Activated naive CD4-positive, alpha-beta T cell treated with anti-CD3 and anti-CD28 coated beads, Interleukin-2, amount 50 U/mL, for 16 hours (primary cell): ENCODE data around the gene PIP4K2A.
"Not testable (repeated sequence)": the region's sequence is repeated elsewhere in the genome, so short reads cannot be mapped to it uniquely, and the experiment has no call there.

Experiments
- DNase-seq: peaks from one replicate; pipeline ENCODE4 v3.0.0-alpha.2; 2020

PIP4K2A gene

DNA sequence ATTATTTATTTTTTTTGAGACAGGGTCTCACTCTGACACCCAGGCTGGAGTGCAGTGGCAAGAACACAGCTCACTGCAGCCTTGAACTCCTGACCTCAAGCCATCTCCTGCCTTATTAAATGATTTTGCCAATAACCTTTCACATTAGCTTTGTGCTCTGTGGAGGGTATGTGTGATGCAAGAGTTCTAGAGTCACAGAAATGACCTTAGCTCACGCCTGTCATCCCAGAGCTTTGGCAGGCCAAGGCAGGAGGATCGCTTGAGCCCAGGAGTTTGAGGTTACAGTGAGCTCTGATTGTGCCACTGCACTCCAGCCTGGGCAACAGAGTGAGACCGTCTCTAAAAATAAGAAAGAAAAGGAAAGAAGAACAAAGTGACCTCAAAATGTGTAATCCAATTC is 4.3 kb upstream of the PIP4K2A start:
- not testable (repeated sequence) for DNase-seq

DNA sequence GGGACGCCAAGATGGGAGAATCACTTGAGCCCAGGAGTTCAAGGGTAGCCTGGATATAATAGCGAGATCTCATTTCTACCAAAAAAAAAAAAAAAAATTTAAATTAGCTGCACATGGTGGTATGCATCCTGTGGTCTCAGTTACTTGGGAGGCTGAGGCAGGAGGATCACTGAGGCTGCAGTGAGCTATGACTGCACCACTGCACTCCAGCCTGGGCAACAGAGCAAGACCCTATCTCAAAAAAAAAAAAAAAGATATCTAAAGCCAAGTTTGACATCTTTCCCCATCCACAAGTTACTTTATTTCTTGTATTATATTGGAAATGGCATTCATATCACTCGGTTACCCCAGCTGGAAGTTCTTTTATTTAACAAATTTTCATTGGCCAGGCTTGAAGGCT is 3.4 kb upstream of the PIP4K2A start:
- no peak for DNase-seq

DNA sequence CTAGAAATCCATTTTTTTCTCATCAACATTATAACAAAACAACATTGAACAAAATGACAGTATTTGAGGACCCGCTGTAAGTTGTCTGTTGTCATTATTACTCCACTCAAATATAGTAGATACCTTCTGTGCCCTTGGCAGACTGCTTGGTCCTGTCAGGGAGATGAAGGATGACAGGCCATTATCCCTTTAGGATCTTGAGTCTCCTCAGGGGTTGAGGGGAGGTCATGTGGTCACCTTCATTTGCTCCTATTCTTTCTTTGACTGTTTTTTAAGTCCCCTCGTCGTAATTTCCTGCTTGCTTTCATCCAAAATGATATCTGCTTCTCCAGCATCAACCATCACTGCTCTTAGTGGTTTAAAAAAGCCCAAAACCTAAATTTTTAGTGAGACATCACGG is 2.6 kb upstream of the PIP4K2A start:
- DNase-seq = no peak

DNA sequence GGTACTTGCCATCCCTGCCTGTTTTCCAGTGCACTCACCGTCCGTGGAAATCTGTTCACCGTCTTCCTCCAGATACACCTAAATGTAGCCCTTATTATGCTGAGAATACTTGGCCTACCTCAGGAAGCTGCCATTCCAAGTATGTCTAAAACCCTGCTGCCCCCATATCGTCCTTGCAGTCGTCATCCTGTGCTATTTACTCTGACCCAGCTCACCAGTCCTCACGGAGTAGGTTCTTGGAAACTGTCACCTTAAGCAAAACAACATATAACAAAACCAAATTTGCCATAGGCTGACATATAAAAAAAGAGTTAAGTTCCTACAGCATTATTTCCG is 880 bp upstream of the PIP4K2A start:
- DNase-seq = no peak

DNA sequence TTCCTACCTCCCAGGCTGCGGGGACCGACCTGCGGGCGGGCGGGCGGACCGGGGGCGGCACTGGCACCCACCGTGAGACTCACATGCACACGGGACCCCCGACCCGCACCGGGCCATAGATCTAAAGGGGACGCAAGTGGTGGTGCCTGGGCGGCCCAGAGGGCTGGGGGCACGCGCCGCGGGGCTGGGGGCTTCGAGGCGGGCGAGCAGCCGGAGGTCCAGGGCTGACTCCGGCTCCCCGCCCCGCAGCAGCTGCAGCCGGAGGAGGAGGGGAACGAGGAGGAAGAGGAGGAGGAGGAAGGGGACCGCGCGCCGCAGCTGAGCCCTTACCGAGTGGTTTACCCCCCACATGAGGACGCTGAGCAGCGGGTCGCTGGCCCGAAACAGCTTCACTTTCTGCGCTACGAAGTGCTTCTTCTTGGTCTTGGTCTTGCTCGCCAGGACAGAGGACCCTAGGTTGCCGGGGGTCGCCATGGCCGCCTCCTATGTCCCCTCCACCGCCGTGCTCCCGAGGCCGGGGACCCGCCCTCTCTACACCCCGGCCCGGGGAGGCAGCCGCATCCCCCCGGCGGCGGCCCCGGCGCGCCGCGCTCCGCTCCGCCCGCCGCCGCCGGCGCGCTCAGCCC is 412 bp downstream of the PIP4K2A start:
- DNase-seq = peak; percentile 49

DNA sequence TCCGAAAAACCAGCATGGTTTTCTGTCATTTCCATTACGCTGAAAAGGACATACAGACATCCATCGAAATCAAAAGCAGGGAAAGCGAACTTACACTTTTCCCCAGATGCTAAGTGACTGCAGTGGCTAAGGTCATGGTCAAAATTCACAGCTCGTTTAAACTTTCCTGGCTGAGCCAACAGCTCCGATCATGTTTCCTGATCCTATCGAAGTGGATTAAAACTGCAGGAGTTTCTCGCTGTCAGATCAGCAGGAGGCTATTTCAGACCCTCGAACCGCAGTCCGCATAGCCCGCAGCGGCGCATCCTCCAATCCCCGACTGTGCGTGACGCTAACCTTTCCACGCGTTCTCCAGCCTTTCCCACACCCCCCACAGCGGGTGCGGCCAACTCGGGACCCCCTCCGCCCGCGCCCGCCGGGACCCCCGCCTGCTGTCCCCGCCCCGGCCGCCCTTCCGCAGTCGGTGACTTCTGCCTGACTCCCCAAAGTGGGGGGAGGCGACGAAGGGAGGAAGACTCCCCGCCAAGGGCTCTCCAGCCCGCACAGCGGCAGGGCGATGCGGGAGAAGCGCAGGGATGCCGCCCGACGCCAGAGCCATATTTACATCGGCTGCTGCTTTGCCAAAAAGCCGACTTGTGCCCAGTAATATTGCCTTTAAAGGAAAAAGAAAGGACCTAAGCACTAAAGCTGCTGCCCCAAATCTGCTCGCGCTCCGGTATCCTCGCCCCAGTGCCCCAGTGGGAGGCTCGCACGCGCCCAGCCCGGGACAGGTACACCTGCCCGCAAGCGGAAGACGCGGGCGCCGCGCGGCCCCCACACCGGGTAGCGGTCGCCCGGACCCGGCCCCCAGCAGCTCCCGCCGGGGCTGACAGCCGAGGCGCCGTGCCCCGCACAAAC is 1.2 kb downstream of the PIP4K2A start:
- peak; percentile 51 for DNase-seq

DNA sequence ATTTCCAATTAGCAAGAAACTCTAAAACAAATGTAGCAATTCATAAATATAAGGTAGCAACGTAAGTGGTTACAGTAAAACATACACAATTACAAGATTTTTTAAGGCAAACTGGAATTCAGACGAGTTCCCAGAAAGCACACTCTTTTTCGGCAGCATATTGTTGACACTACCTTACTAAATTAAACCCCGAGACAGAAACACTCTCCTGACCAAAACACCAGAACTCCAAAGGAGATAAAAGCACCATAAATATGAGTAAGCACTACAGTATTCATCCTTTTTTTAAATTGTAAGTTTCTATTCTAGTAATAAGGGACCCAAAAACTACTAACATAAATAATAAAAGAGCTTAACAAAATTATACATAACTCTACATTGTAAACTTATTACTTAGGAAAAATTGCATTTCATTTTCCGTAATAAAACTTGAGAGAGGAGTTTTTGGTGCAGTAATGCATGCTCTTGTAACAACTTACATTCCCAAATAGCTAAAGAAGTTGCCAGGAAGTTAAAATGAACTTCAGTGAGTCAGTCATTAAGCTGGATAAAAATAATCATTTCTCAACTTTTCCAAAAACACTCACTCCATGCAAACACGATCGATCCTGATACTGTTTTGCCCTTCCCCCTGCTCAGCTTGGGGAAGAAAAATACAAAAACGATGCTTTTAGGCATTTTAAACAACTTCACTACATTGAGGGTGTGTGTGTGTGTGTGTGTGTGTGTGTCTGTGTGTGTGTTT is 2.0 kb downstream of the PIP4K2A start:
- no peak for DNase-seq

DNA sequence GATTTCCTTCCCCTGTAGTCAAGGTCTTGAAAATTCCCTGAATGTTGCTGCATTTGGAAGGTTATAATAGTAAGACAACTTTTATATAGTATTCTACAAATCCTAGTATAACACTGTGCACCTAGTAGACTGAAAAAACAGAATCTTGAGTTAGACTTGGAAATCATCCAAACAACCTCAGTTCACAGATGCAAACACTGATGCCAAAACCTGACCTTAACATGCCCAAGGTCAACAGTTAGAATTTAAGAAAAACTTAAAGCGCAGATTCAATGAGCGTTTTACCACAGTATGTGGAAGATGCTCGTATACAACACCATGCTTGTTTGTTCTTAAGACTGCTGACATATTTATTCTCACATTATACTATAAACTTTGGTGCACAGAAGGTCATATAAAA is 3.0 kb downstream of the PIP4K2A start:
- no peak for DNase-seq

DNA sequence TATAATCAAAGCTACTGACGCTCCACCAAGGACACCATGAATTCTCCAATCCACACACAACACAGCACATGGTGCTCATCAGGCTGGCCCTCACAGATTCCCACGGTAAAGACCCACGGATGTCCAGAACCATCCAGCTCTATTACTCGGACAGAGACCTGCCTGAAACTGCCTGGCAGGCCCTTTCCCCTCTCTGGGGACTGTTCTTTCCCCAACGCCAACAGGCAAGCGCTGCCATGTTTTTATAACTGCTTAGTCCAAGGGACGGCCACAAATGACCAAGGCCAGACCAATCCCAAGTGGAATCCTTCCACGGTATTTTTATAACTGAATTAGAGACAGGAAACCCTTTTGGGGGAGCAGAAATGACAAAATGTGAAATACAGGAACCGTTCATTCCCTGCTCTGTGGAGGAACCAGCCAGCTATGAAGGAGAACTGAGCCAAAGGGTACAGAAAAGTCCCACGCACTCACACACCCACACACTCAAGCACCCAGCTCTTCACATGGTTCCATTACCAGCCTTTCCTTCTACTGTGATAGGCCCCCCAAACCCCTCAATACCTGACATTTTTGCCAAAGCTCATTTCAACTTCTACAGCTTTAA is 4.1 kb downstream of the PIP4K2A start:
- DNase-seq = no peak

DNA sequence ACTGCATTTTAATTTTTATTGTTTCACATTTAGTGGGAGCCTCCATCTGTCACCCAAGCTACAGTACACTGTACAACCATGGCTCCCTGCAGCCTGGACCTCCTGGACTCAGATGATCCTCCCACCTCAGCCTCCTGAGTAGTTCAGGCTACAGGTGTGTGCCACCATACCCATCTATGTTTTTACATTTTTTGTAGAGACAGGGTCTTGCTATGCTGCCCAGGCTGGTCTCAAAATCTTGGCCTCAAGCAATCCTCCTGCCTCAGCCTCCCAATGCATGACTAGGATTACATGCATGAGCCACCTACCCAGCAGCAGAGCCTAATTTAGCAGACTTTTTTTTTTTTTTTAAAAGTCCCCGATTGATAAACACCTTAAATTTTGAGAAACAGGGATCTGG is 5.6 kb downstream of the PIP4K2A start:
- no peak for DNase-seq

DNA sequence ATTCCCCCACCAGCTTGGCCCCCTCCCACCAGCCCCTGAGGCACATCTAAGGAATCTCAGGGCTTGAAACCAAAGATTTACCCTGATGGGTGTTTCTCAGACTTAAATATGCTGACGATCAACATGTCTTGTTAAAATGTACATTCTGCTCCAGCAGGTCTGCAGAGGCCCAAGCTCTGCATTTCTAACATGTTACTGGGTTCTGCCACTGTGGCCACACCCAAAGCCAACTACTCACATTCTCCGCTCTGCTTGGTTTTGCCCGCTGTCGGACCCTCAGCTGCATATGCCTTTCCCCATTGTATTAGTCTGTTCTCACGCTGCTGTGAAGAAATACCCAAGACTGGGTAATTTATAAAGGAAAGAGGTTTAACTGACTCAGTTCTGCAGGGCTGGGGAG is 8.9 kb downstream of the PIP4K2A start:
- DNase-seq = no peak

DNA sequence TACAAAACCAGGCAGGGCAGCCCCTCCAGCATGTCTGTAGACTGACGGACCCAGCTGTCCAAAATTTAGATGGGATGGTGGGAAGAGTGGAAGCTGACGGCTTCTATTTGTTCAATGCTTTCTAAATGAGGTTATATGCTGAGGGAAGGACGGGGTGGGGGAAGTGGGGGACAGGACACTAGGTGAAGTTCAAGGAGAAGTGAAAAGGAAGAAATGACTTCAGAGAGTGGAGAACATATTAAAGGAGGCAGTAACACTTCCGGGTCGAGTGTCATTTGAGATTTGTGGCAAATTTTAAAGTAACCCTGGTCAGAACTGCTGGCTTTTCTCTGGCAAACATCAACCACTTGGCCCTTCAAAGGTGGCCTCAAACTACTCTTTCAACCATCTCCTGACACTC is 9.4 kb downstream of the PIP4K2A start:
- DNase-seq = no peak

DNA sequence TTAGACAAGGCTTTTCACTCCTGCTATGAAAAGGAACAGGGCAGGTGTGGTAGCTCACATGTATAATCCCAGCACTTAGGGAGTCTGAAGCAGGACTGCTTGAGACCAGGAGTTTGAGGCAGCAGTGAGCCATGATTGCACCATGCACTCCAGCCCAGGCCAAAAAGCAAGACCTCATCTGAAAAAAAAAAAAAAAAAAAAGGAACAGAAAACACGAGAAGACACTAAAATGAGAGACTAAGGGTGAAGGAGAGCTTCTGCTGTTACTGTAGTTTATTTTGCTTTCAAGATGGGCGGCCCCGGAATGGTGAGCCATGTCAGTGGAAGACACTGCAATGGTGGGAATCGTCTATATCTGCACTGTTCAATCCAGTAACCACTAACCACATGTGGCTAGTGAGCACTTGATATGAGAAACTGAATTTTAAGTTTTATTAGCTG is 9.9 kb downstream of the PIP4K2A start:
- DNase-seq = no peak

DNA sequence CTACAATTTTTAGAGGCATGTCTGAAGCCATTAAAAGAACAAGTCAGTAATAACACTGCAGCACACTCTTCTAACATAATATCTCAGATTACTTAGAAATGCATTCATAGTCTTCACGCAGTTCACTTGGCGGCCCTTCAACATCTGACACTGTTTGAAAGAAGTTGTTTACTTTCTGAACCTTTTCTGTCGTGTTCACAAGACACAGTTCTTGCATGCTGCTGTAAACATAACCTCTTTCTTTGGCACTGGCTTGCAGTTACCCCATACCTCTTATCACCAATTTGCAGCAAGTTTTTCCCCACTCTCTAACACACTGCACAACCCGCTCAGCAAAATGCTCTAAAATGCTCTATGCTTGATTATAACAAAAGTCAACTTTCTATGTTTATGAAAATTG is 12.0 kb downstream of the PIP4K2A start:
- no peak for DNase-seq

DNA sequence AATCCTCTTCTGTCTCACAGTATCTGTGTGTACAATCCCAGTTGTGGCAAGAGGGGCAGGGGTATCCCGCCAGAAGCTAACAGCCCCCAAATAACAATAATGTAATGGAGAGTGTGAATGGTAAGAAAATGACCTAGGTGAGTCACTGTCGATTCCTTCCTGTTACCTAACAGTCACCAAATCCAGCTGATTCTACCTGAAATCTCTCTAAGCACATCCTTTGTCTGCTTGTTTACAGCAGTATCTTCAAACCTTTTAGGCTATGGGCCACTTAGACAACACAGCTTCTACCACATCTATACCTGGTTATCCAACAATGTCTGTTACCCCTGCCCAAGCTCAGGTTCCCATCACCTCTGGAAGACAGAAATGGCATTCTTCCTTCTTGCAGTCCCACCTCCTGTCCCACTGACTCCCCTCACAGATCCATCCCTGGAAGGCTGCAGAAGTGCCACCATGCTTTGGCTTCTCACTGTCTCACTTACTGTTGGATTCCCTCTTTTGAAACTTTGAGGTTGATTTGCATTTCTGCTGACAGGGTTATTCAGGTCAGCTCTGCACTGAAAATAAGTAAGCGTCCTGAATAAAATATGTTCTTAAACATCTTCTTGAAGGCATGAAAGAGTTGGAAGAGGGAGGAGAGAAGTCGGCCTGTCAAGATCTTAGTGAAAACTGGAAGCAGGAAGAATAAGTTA is 13.1 kb downstream of the PIP4K2A start:
- no peak for DNase-seq

DNA sequence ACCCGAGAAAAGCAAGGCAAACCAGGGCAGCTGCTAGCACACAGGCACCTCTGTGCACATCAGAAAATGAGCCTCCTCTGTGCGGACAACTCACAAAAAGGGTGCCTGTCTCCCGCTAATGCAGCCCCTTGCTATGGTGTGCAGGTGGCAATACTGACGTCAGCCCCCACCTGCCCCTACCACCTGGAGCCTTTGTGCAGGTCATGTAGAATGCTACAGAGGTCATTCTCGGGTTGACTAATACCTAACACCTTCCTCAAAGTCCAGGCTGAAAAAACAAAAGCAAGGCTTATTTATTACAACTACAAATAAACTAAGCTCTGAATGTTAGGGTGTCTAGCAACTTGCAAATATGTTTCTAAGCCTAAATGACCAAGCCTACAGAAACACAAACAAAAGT is 13.9 kb downstream of the PIP4K2A start:
- DNase-seq = no peak

DNA sequence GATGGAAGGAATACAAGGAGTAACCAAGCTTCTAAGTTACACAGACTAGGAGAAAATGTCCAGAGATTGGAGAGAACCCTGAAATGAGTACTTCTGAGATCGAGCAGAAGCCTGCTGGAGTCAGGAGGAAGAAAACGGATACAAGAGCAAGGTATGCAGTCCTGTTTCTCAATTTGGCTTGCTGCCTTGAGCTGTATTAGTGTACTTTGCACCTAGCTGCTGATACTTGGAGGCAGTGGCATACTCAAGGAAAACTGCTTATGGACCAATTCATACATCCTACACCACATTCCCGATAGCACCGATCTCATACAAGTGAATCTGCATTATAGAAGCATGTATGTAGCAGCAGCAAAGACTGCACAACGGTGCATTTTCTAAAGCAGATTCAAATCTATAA is 14.4 kb downstream of the PIP4K2A start:
- DNase-seq = no peak

DNA sequence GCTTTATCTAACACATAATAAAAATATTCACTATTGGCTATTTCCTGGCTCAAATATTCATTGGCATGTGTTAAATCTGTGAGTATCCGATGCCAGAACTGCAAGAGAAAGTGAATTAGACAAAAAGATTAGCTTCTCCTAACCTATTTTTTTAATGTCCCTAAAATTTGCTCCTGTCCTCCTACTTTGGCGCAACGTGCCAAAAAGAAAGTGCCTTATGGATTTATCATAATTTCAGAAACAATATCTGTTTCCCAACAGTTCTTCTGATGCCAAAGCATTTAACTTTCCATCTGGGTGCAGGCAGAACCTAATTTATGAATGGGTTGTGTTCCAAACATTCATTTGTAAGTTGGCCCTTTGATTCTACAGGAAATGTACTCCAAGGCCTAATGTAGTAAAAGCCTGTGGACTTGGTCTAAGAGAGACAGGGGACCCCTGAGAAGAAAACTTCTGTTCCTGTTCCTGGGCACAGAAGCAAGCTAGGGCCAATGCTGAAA is 15.4 kb downstream of the PIP4K2A start:
- DNase-seq = no peak

DNA sequence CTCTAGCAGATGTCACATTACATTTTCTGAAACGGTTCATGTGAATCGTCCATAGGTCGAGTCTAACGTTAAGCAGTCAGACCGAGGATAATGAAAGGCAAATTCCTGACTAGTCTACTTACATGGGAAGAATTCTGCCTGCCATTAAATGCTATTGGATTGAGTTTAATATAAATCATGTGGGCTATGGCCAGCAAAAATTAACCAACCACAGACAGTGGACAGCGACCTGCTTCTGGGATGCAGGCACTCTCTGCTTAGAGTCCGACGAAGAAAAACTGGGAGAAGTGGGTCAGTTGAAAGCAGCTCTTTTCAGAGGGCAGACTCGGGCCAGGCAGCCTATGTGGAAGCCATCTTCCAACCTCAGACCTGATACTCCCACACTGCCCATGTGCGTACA is 16.6 kb downstream of the PIP4K2A start:
- DNase-seq = no peak

DNA sequence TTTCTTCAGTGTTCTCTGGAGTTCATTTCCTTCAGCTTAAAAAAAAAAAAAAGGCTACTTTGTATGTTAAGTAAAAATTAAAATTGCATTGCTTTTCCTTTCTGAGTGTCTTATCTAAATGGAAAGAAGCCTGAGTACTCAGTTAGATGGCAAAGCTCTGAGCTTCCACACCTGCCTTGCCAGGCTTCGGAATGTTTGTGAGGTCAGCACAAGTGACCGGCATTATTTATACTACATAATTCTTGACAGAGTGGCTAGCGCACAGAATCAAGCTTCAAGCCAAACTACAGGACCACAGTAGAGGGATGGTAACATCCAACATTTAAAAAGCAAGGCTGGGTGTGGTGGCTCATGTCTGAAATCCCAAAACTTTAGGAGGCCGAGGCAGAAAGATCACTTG is 17.3 kb downstream of the PIP4K2A start:
- no peak for DNase-seq

DNA sequence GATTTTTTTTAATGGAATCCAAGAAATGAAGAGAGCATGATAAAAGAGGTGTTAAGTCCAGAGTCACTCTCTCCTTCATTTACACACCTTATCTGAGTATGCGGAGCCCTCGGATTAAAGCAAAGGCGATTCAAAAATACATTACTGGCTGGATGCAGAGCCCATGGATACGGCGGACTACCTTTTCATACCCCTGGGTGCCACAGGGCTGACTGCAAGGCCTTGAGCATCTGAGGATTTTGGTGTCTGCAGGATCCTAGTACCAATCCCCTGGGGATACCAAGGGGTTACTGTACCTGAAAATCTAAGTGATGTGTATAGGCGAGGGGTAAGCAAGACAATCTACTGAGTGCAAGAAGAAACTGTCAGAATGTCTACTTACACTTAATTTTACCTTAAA is 20.5 kb downstream of the PIP4K2A start:
- DNase-seq = no peak

DNA sequence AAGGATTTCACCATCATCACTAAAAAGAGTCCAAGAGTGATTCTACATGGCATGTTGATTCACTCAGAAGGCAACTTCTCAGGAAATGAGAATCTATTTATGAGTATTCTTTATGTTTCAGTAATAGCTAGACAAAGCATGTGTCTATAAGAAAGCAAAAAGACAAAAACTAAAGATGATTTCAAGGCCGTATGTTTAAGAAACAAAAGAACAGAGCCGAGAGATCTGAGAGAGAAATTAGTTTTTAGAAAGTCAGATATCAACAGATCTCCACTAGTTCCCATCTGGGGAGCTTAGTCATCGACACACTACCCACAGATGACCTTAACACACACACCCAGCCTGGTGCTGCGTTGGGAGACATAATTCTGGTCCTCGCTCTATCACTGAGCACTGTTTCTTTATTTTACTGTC is 21.0 kb downstream of the PIP4K2A start:
- peak; percentile 27 for DNase-seq

DNA sequence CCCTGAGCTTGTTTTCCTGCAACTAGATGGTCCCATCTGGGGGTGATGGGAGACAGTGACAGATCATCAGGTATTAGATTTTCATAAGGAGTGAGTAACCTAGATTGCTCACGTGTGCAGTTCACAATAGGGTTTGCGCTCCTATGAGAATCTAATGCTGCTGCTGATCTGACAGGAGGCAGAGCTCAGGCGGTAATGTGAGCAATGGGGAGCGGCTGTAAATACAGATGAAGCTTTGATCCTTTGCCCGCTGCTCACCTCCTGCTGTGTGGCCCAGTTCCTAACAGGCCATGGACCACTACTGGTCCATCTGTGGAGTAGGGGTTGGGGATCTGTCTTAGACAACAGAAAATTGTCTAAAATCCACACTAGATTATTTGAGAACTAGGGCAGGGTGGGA is 22.3 kb downstream of the PIP4K2A start:
- not testable (repeated sequence) for DNase-seq
